Heart right ventricle (tissue), 16 donors: ENCODE results near the gene JAG1. TPM values are rescaled to one million over a fixed set of nuclear protein-coding genes. Genes with fewer than 3 reads are reported as not detected.
A peak's percentile ranks its signal among the peaks of the same experiment; 100 is the strongest.

Experiments used
- ATAC-seq, 8 donors: fragments of 200-7000 bp; cut with Tn5 transposase; one replicate each; pipeline ENCODE4 v1.9.1; 2020; ENCODE audit warnings: mild to moderate bottlenecking in 8 of 8, moderate library complexity in 8 of 8, moderate number of reproducible peaks in 1 of 8
- DNase-seq, 2 donors: peaks; one replicate each; pipeline ENCODE4 v3.0.0-alpha.2; 2020
- H3K27ac ChIP-seq, 10 donors: fragments of 200-600 bp; sonication (generic) in 2 of 10; one replicate each; pipeline versions ENCODE4 v1.5.0 to v1.8.0; 2020 to 2022; ENCODE audit warnings: mild to moderate bottlenecking in 3 of 10
- H3K27me3 ChIP-seq, 7 donors: fragments of 200-600 bp; one replicate each; pipeline ENCODE4 v1.8.0; 2021 to 2022; ENCODE audit warnings: mild to moderate bottlenecking in 2 of 7
- H3K36me3 ChIP-seq, 9 donors: fragments of 200-600 bp; sonication (generic) in 1 of 9; one replicate each; pipeline versions ENCODE4 v1.5.0 to v1.8.0; 2020 to 2022; ENCODE audit warnings: mild to moderate bottlenecking in 2 of 9
- H3K4me1 ChIP-seq, 9 donors: fragments of 200-600 bp; sonication (generic) in 1 of 9; one replicate each; pipeline versions ENCODE4 v1.5.0 to v1.8.0; 2020 to 2022; ENCODE audit warnings: mild to moderate bottlenecking in 4 of 9
- H3K4me3 ChIP-seq, 10 donors: fragments of 200-600 bp; sonication (generic) in 2 of 10; one replicate each; pipeline versions ENCODE4 v1.5.0 to v1.8.0; 2020 to 2022; ENCODE audit warnings: mild to moderate bottlenecking in 7 of 10, moderate library complexity in 2 of 10
- H3K9me3 ChIP-seq, 11 donors: fragments of 200-600 bp in 10 of 11; sonication (generic) in 2 of 11; one replicate each; pipeline versions ENCODE4 v1.5.0 to v1.8.0; 2013 to 2022; ENCODE audit warnings: mild to moderate bottlenecking in 2 of 11, control low read depth in 1 of 11, moderate library complexity in 1 of 11
- CTCF ChIP-seq, 9 donors: fragments of 200-600 bp; sonication (generic) in 2 of 9; IDR thresholded peaks; one replicate each; pipeline versions ENCODE4 v1.5.0 to v1.8.0; 2021 to 2022; ENCODE audit warnings: antibody characterized with exemption in 9 of 9, mild to moderate bottlenecking in 5 of 9, moderate library complexity in 1 of 9
- WGBS, 2 donors: extraction: QIAGEN DNeasy Blood & Tissue Kit; methylation state at CpG; one replicate each; pipeline ENCODE4 v1.1.7; 2013; ENCODE audit warnings: inconsistent platforms in 1 of 2; 5-methylcytosine and 5-hydroxymethylcytosine counted together
- intact Hi-C, 10 donors: fragments of 100-400 bp; cut with DNase I; formaldehyde crosslinking; loops; one replicate each; pipeline versions ENCODE4 v1.11.1 to v1.14.2; 2022
- polyA plus RNA-seq, 2 donors: library from polyadenylated mRNA; stranded (reverse); fragments of 200-250 nt; gene quantifications; one replicate each; pipeline ENCODE4 v1.2.3, GENCODE V29; 2013
- total RNA-seq, 10 donors: library from RNA; stranded (reverse); fragmentation: NEBNext Ultra II Directional in 3 of 10; extraction: Animal tissue kit (Norgen Biotek cat#: 25700) in 3 of 10; gene quantifications; one replicate each; pipeline versions ENCODE4 v1.2.1 to v1.2.4, GENCODE V29; 2021 to 2023
- donor health status: Arrhythmogenic right ventricular cardiomyopathy.
- donor health status: ischemic (EF 13 %, LVEDD 7.1; RV severe dilation, severe dysfunction).
- donor health status: healthy with polysubstance abuse.
- donor health status: DM: no; HTN: yes; CAD: no.
- donor health status: DM: no; HTN: no; CAD: no.
- donor health status: ischemic (EF 25% LVEDD 6.9; RV normal size, moderate dysfunction).
- donor health status: ischemic (EF 25% LVEDD 5.7; RV mildly dilated, moderate dysfunction).
- donor health status: healthy.
- donor health status: DM: yes; HTN: yes; CAD: no.
- donor health status: Ischemic cardiomyopathy.
- donor health status: ischemic (EF 35%, LVEDD 5.7; RV mildly dilated, moderate dysfunction).
- donor health status: nonischemic (EF 11% LVEDD 7.7; RV severe dilation, severe dysfunction).
- donor health status: DM: yes; HTN: yes; CAD: no.
- donor health status: PGD.
- donor health status: ischemic (EF 29% LVEDD 5.4; RV normal size, mild dysfunction).
- donor health status: nonischemic (EF 23%, LVEDD 6.1; RV moderate dilation, normal function).

JAG1 gene
- total and polyA plus RNA-seq, 12 donors: 11.1 to 38.2 (median 25.5) TPM

GRCh38 chr20:10659651-10660601 lies 13.9 kb downstream of the JAG1 start:
- peak overlapping the region in 7 of 10 donors; percentile 15 to 62 (median 39) for H3K27ac ChIP-seq
- peaks cover 5 to 97% (median 61%) of the 10 kb centered on the region in 9 donors for H3K4me1 ChIP-seq
- ATAC-seq (peak in 3 of 8 donors; percentile 24 to 39 (median 34)), DNase-seq (no peak)
- no peaks in the 10 kb centered on the region for H3K9me3 ChIP-seq
- intact Hi-C loops: loop anchor here in 4 of 10 donors (10.0 kb wide), 3 partner anchors 105 to 615 kb away; no protein-coding TSS in a partner anchor
- H3K36me3 ChIP-seq: peaks cover 0 to 95% (median 35%) of the 10 kb centered on the region in 9 donors
- 76 to 80% methylated on average over 12 of the region's 12 CpGs for WGBS, 2 donors
- H3K4me3 ChIP-seq: no peak overlapping the region
- H3K27me3 ChIP-seq: no peaks in the 10 kb centered on the region
- TF ChIP-seq CTCF (IDR thresholded peaks at IDR 0.05): no peak

- no peak for TF ChIP-seq CTCF (IDR thresholded peaks at IDR 0.05)
- Histone ChIP-seq H3K36me3 (peaks cover 0 to 100% (median 35%) of the 10 kb centered on the region in 9 donors), H3K9me3 (no peaks in the 10 kb centered on the region), H3K27ac (peak overlapping the region in 1 of 10 donors; percentile 4), H3K27me3 (no peaks in the 10 kb centered on the region), H3K4me3 (no peak overlapping the region), H3K4me1 (peaks cover 9 to 99% (median 65%) of the 10 kb centered on the region in 9 donors)
- DNase-seq (no peak), ATAC-seq (no peak)
- 54 to 62% methylated on average over 5 of the region's 5 CpGs for WGBS, 2 donors
- intact Hi-C loops: loop anchor here in 2 of 10 donors (10.0 kb wide), 2 partner anchors 184 to 616 kb away; no protein-coding TSS in a partner anchor
Measured at GRCh38 chr20:10658876-10659632, 14.7 kb downstream of the JAG1 start.

- Histone ChIP-seq H3K27me3 (no peaks in the 10 kb centered on the region), H3K36me3 (peaks cover 0 to 100% (median 35%) of the 10 kb centered on the region in 9 donors), H3K4me3 (no peak overlapping the region), H3K4me1 (peaks cover 12 to 99% (median 69%) of the 10 kb centered on the region in 9 donors), H3K9me3 (no peaks in the 10 kb centered on the region), H3K27ac (peak overlapping the region in 1 of 10 donors; percentile 43)
- TF ChIP-seq CTCF (IDR thresholded peaks at IDR 0.05): no peak
- 86 to 87% methylated on average over 13 of the region's 13 CpGs for WGBS, 2 donors
- ATAC-seq: no peak
- DNase-seq: no peak
- intact Hi-C loops: loop anchor here in 2 of 10 donors (10.0 kb wide), 2 partner anchors 183 to 617 kb away; no protein-coding TSS in a partner anchor
Measured at GRCh38 chr20:10658051-10658823, 15.6 kb downstream of the JAG1 start.
